GM13977 (cell line): ENCODE measurements around the gene ANLN.

Experiments
- DNase-seq: peaks from one replicate; pipeline ENCODE4 v3.0.0; 2012; ENCODE audit warnings: low spot score
- in situ Hi-C: fragments of 300-500 bp; cut with MboI; formaldehyde crosslinking; loops from one replicate; pipeline ENCODE4 v1.12.0; 2022; ENCODE audit warnings: low sequenced_read_pairs, low pct_unique_long_range_greater_than_20kb, mixed read lengths, inconsistent platforms; ENCODE audit not compliant: unreplicated experiment
- TF ChIP-seq, protein P1 (sequence below): IDR thresholded peaks from 2 replicates; pipeline ENCODE4 v1.5.1; 2012; ENCODE audit warnings: mild to moderate bottlenecking, control low read depth; ENCODE audit not compliant: insufficient read depth; ENCODE audit errors: extremely low read depth, missing control alignments

ANLN gene

DNA sequence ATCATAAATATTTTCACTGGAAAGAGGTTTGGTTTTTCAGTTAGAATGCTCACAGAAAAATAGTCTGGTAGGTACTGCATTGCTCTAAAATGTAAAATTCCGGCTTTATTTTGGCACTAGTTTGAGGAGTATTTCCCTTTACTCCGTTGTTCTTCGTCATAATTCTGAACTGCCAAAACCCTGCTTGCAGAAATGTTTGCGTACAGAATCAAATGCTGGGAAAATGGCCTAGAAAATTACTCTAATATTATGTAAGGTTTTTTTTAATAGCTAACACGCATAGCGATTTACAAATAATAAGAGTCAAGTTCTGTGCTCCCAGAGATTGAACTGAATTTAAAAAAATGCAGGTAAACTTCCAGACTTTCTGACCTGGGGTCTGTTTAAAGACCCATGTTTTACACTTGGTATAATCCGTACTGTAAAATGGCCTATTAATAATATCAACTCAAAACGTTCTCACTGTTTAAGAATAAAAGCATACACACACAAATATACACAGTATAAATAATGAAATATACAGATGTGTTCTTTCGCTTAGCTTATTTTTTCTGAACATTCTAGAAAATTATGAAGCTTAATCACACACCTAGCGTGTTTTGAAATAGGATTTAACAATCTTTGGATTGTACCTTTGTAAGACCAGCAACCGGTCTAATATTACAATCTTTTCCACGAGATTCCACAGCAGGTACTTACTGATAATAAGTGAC is 23.5 kb upstream of the ANLN start:
- TF ChIP-seq, protein P1, sequence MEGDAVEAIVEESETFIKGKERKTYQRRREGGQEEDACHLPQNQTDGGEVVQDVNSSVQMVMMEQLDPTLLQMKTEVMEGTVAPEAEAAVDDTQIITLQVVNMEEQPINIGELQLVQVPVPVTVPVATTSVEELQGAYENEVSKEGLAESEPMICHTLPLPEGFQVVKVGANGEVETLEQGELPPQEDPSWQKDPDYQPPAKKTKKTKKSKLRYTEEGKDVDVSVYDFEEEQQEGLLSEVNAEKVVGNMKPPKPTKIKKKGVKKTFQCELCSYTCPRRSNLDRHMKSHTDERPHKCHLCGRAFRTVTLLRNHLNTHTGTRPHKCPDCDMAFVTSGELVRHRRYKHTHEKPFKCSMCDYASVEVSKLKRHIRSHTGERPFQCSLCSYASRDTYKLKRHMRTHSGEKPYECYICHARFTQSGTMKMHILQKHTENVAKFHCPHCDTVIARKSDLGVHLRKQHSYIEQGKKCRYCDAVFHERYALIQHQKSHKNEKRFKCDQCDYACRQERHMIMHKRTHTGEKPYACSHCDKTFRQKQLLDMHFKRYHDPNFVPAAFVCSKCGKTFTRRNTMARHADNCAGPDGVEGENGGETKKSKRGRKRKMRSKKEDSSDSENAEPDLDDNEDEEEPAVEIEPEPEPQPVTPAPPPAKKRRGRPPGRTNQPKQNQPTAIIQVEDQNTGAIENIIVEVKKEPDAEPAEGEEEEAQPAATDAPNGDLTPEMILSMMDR, result no peak
- in situ Hi-C loops, result no loop called here
- no peak for DNase-seq

DNA sequence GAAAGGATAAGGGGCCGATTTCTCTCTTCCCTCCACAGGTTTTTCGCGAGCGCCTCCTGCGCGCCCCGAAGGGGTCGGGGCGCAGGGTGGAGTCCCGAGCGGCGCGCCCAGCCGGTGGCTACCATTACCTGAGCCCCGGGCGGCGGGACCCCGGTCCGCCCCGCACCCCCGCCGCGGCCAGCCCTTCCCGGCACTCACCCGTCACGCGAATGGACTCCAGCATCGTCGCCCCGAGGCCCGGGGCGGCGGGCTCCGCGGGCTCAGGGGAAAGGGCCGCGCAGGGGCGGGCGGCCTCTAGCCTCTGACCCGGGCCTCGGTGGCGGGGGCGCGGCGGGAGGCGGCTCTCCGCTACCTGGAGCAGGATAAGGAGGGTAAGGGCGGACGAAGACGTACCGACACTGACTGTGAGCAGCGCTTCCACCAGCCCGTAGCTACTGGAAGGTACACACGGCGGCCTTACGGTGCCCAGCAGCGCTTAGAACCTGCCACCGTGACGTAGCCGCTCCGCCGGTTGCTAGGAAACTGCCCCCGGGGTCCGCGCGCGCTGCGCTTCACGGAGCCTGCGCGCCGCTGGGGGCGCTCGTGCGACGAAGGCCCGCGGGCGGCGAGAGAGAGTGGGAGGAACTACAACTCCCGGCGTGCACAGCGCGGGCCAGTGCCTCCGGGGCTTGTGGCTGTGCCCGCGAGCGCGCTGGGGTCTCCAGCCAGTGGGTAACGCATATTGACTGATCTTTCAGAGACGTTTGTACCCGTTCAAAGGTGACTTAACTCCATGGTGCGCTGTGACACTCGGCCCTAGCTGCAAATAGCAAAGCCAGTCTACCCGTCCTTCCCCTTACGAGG is 22.7 kb upstream of the ANLN start:
- peak; percentile 96 for DNase-seq
- in situ Hi-C loops, result no loop called here
- TF ChIP-seq, protein P1, result peak; percentile 95

DNA sequence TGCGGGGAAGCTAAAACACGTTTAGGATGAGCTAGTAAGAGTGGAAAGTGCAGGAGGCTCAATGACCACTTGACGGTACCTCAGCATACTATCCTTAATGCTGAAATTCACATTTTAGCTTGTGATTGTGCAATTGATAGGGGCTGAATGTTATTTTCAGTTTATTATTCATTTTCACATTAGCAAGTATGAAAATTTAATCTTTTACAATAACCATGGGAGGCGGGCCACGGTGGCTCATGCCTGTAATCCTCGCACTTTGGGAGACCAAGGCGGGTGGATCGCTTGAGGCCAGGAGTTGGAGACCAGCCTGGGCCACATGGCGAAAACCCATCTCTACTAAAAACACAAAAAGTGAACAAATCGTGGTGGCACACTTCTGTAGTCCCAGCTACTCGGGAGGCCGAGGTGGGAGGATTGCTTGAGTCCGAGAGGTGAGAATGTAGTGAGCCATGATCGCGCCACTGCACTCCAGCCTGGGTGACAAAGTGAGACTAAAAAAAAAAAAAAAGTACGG is 22.0 kb upstream of the ANLN start:
- DNase-seq, result no peak
- TF ChIP-seq, protein P1, result no peak
- in situ Hi-C loops, result no loop called here

DNA sequence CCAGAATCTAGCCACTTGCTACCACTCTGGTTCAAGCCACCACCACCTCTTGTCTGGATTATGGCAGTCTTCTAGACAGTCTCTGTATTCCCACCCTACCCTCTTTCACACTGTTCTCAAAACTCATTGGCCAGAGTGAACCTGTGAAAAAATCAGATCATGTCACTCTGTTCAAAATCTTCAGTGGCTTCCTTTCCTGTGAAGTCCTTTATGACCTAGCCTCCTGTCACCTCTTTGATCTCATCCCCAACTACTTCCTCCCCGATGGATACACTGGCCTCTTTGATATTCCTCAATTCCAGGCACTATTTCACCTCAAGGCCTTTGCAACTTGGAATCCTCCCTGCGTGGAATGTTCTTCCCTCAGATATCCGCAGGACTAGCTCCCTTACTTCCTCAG is 21.2 kb upstream of the ANLN start:
- no peak for DNase-seq
- TF ChIP-seq, protein P1, result no peak
- in situ Hi-C loops, result no loop called here

- TF ChIP-seq, protein P1, result no peak
- in situ Hi-C loops, result no loop called here
- no peak for DNase-seq
These were observed 20.5 kb upstream of the ANLN start for GRCh38 chr7:36369171-36369570.

DNA sequence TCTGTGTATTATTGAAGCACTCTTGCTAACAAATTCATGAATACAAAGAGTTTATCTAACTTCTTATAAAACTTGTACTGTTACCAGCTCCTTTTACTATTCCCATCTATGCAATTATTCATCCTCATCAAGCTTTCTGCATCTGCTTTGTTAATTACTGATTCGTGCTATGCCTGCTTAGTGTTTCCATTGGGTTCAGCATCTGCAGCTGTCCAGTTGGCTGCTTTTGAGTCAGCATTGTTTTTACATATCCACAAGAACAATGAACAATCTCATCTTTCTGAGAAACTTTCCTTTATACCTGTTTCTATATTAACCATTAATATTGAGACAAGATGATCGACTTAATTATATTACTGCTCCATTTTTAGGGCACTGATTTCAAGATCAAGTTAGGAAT is 19.6 kb upstream of the ANLN start:
- no peak for DNase-seq
- in situ Hi-C loops, result no loop called here
- TF ChIP-seq, protein P1, result no peak
